A204.1 (cell line): ENCODE data around the gene MSMB.
"Not testable (repeated sequence)": the region's sequence is repeated elsewhere in the genome, so short reads cannot be mapped to it uniquely, and the experiment has no call there.

Source experiments
- FAIRE-seq: peaks from 2 replicates; lab custom pipeline; 2012; peaks lifted over from hg19 to GRCh38; lab: Jason Lieb, UNC

Gene MSMB, protein sequence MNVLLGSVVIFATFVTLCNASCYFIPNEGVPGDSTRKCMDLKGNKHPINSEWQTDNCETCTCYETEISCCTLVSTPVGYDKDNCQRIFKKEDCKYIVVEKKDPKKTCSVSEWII

DNA sequence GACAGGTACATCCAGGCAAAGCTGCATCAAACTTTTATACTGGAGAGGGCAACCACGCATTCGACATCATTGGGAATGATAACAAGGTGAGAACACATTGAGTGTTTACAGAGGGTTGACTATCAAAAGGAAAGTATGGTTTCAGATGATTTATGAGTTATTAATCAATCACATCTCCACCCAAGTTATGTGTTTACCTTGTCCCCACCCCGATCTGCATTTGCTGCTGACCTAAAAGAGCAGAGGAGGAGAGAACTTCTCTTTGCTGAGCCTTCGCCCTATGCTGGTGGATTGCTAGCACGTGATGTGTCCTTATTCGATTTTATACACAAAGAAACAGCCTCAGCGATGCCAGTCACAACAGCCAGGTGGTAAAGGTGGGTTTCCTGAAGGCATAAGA is at the start of gene MSMB:
MSMB (minus strand) TSS at position 9 of the 400 bp plus-strand sequence. CDS start 32 bp downstream, outside the sequence.
- FAIRE-seq: no peak

DNA sequence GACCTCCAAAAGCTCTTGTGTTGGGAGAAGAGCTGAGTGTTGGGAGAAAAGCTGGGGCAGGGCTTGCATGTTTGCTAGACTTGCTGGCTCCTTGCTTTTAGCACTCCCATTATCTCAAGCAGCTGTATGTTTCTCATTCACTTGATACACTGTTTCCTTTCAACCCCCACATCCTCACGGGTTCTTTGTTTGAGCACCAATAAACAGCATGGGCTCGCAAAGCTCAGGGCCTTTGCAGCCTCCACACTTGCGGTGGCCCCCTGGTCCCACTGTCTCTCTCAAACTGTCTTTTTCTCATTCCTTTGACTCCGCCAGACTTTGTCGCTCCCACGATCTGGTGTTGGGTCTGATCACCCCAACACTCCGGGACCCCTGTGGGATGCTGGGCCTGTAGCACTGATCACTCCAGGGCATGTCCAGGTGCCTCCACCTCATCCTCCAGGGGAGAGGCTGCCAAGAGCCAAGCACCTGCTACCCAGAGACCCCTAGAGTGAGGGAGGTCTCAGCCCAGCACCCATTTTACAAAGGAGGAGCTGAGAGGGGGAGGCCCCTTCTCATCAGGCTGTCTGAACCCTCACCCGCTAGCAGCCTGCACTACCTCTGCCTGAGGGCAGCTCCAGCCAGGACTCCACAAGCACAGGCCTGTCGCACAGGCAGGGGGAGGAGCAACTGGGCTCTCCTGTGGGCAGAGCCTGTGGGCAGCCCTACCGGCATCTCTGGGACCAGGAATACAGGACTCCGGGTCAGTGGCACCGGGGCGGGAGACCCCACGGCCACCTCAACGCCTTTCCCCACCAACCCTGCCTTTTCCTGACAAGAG is 49.1 kb upstream of the MSMB start:
- FAIRE-seq: no peak

DNA sequence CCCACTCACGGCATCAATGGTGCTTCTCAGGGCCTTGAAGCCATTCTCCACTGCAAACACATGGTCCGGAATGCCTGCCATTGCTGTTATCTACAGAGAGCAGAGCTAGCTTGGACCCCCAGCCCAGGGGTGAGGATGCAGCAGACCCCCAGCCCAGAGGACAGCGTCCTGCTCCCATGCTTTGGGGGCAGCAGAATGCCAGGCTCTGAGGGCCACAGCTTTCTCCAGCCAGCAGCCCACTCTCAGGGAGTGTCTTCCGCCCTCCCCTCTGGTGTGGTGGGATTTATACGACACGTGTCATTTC is 48.1 kb upstream of the MSMB start:
- no peak for FAIRE-seq

DNA sequence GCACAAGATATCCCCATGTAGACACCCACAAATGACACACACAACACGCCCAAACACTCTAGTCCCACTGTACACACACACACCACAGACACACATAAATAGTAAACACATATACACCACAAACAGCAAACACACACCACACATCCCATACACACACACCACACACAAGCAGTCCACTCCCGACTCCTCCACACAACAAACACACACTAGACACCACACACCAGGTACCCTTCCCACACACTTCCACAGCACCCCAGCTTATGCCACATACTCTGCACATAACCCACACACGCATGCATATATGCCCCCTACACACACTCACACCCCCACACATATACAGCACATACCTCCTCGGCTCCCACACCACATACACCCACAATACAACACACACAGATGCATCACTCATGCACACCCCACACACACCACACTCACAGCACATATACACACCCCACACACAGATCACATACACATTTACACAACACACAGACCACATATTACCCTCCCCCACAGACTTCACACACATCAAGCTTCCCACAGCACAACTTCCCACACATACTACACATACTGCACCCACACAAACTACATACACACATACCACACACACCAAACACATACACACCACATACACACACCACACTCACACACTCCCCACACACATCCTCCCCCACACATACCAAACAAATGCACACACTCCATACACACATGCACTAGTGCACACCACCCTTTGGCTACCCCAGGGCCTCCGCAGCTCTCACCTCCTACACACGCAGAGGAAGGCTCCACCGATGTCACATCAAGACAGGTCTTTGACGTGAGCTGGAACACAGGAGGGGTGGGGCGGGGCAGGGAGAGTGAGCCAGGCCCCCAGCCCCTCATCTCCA is 47.5 kb upstream of the MSMB start:
- not testable (repeated sequence) for FAIRE-seq

DNA sequence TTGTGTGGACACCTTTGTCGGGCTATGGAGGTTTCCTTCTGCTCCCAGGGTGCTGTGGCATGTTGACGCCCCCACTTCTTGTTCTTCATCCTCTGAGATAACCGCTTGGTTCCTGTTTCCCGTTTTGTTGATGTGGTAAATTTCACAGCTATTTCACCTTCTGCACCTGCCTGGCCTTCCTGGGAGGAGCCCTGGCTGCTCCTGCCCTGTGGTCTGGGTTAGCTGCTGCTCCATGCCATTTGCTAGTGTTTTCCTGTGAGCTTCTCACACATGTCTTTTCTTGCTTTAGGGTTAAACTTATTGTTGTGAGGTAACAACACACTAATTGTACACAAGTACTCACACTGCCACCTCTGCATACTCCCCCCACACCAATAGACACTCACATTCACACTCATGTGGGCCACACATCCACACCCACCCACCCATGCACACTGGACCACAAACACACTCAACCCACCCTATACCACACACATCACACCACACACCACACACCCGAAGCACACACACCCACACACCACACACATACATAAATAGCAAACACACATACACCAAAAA is 46.5 kb upstream of the MSMB start:
- FAIRE-seq: no peak

DNA sequence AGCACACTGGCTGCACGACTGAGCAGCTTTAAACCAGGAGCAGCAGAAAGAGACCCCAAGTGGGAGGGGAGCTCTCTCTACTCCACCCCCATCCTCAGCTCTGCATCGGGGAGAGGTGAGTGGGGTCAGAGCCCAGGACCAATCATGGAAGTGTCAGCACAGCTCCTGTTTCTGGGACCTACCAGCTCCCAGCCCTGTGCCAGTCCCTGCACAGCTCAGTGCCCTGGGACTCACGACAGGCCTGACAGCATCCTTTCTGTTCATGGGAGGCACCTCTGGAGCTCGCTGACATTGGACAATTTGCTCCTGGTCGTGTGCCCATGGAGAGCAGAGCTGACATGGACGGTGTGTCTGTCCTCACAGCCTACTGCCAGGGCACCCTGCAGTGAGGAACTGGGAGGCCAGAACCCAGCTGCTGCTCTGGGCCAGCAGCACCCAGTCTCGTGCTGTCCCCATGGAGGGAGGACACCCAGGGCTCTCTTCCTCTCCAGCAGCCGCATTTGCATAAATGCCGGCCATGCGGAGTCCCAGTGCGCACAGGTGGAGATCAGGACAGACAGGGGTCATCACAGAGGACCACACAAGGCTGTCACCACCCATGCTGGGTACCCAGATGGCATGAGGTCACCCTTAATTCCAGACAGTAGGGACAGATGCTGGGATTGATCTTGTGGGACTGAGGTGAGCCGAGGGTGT is 45.9 kb upstream of the MSMB start:
- FAIRE-seq: no peak

DNA sequence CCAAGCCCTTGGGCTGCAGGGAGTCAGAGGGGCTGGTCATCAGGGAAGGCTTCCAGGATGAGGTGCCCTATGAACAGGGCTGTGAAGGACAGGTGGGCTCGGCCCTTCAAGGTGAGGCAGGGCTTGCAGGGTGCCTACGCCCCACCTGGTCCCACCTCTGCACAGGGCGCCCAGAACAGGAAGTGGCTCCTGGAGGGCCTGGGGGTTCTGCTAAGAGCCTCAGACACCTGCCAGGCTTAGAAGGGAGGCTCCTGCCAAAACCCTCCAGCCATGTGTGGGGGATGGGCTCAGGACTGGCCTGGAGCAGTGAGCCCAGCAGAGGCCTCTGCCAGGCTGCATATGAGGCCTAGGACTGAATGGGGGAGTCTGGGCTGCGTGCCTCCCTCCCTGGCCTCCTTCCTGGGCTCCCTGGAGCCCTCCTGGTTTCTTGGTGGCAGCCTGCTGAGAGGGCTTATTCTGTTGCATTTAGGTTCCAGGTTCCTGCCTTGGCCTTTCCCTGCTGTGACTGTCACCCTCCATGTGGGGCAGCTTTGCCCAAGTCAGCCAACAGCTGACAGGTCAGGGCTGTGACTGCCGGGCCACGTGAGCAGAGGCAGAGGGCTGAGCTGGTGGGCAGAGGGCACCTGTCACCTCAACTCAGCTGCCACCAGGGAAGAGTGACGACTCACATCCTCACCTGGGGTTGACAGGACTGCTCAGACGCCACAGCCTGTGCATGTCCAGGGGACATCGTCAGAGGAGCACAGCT is 45.2 kb upstream of the MSMB start:
- FAIRE-seq: no peak

DNA sequence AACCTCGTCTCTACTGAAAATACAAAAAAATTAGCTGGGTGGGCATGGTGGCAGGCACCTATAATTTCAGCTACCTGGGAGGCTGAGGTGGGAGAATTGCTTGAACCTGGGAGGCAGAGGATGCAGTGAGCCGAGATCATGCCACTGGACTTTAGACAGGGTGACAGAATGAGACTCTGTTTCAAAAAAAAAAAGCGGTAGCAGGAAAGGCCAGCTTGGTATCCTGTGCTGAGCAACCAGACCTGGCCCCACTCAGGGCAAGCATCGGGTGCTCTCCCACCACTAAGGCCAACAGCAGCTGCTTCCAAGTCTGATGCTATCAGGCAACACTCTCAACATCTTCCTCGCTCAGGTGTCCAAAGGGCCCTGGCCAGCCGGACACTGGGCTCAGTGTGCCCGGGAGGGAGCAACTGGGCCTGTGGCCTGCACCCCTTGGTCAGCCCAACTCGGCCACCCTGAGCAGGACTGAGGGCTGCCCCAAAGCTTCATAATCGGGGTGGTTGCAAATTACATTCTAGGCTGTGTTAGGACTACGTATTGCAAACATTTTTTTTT is 44.3 kb upstream of the MSMB start:
- no peak for FAIRE-seq

DNA sequence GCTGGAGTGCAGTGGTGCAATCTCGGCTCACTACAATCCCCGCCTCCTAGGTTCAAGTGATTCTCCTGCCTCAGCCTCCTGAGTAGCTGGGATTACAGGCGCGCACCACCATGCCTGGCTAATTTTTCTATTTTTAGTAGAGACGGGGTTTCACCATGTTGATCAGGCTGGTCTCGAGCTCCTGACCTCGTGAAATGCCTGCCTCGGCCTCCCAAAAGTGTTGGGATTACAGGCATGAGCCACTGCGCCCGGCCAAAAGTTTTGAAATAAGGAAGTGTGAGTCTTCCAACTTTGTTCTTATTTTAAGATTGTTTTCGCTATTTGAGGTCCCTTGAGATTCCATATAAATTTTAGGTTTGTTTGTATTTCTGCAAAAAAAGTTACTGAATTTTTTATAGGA is 41.3 kb upstream of the MSMB start:
- FAIRE-seq: not testable (repeated sequence)

DNA sequence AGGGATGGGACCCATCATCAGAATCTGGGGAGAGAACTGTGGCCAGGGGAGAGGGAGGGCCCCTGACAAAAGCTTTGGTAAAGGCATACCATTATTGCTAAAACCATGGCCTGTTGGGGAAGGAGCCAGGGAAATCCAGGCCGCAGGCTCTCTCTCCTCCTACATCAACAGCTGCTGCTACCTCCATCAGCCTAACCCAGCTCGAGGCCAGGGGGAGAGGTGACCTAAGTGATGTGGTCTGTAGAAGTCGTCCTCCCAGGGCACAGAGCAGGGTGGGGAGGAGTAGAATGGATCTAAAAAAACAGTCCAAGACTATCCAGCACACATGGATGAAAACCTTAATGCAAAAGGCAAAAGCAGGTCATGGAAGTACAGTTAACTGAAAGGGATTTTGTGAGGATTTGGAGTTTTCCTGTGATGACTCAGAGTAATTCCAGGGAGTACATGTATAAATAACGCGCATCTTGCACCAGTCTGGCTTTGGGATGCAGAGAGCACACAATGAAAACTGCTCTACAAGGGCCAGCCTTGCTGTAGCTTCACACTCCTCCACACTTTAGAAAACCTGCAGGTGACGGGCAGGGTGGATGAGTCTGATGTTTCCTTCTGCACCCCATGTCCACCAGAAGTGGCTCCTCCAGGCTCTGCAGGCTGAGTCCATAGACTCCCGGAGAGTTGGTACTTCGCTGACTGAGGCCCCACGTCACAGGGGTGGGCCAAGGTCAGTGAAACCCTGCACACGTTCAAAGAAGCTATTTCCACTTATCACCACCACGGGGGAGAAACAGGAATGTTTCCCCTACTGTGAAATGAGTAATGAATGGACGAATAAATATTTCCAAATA is 38.5 kb upstream of the MSMB start:
- no peak for FAIRE-seq

DNA sequence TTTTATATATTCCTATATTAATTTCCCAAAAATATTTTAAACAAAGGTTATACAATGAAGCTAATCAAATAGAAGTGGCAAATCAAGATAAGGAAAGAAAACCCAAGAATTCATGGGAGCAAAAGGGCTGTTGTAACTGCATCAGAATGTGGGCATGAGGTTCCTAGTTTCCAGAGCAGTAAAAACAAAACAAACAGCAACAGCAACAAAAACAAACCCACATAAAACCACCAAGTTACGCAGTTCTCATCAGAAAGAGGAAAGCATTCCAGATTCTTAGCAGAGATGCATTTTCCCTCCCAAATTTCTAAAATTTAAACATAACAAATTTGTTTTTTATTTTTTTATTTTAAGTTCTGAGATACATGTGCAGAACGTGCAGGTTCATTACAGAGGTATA is 34.8 kb upstream of the MSMB start:
- no peak for FAIRE-seq

DNA sequence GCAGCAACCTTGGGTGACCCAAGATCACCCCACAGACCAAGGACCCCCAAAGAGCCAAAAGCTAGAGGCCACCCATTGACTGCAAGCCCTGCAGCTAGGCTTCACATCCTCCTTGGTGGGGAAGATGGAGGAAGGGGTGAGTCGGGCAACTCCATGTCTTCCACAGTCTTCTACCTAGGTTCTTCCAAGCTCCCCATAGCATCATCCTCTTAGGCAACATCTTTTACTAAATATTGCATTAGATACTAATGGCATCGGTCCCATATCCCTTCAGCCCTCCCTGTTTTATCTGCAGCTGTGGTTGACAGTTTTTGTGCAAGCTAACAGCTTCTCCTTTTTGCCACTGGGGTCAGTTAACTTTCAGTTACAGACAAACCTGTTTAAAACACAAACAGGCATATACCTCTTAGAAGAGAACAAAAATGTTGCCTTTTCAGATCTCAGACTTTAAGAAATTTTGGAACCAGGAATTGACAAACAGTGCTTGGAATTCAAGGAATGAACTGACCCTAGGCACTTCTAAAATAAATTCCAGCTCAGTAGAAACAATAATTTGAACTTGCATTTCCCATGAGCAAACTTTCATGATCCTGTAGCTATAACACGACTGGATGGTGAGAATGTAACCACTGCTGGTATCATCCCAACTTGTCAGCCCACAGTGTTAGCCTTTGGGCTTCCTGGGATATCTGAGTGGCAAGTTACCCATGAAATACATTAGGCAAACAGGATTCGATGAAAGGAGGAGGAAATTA is 33.9 kb upstream of the MSMB start:
- FAIRE-seq: no peak

DNA sequence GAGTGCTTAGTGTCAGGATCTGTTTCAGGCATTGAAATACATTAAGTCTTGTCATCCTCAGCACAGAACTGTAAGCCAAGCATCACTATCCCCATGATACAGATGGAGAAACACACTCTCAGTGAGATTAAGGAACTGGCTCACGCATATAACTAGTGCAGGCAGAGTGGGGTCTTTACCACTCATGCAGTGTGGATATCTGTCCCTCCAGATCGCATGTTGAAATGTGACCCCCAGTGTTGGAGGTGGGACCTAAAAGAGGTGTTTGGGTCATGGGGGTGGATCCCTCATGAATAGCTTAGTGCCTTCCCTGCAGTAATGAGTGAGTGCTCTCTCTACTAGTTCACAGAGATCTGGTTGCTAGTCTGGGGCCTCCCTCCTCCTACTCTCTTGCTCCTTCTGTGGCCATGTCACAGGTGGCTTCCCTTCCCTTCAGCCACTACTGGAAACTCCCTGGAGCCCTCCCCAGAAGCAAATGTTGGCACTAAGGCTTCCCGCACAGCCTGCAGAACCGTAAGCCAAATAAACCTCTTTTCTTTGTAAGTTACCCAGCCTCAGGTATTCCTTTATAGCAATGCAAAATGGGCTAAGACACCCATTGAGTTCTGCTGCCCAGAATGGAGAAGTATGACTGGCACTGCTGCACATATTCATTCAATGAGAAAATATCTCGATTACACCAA is 31.8 kb upstream of the MSMB start:
- no peak for FAIRE-seq

DNA sequence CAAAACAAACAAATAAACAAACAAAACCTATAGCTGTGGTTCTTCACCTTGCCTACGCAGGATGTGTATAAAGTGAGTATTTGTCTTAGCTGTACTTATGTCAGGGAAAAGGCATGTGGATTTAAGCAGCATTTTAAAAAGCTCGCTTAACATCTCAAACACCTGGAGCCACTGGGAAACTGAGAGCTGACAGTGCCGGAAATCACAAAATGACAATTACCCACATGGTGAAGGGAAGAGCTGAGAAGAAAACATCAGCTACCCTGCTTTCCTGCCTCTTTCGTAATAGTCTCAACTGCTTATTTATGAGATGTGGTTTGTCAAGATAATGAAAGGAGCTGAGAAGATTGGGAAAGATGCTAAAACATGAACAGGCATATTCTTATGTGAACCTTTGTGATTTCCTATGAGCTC is 31.1 kb upstream of the MSMB start:
- FAIRE-seq: no peak

DNA sequence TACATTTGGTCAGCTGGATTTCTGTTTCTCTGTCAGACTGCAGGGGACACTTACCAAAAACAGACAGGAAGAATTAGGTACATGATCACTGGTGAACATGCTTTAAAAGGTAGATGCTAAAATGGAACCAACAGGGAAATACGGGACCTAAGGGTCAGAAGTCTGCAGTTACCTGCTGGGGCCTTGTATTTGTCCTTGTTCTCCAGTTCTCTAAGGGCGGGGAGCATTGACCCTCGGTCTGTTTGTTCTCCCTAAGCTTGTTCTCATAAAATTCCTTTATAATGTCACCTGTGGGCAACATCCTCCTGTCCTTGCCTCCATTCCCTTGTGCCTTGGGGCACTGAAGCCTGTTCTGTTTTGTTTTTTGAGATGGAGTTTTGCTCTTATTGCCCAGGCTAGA is 29.8 kb upstream of the MSMB start:
- FAIRE-seq: no peak

DNA sequence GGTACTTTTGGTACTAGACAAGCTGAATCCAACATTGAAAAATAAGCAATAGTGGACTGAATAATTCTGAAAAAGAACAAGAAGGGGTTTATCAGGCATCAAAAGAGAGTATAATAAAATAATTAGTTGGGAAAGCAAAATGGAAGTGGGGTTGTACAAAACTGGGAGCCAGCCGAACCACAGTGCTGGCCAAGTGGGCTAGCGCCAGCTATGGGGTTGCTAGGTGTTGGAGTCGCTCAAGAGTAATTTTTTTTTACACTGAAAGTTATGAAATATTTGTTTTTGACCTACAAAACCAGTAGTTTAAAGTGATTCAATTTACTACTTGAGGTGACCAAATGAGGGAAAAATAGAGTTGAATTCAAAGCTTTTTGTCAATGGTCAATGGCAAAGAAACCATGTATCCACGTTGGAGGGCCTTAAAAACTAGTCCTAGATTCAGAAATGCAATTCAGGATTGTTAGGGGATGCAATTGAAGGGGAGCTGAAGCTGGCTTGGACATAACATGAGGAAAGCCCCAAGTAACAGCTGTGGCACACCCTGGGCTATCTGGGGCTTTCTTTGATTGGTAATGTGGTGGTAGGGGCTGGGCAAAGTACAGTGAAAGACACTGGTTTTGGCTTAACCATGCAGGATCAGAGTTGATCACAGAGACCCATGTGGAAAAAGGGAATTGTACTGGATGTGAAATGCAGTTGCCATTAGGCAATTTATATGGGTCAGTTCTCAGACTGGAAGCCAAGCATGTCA is 28.3 kb upstream of the MSMB start:
- FAIRE-seq: no peak

DNA sequence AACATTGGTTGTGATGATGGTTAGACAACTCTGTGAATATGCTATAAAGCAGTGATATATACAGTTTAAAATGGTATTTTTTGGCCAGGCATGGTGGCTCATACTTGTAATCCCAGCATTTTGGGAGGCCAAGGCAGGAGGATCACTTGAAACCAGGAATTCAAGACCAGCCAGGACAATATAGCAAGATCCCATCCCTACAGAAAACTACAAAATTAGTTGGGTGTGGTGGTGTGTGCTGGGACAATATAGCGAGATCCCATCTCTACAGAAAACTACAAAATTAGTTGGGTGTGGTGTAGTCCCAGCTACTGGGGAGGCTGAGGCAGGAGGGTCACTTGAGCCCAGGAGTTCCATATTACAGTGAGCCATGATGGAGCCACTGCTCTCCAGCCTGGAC is 27.5 kb upstream of the MSMB start:
- no peak for FAIRE-seq

DNA sequence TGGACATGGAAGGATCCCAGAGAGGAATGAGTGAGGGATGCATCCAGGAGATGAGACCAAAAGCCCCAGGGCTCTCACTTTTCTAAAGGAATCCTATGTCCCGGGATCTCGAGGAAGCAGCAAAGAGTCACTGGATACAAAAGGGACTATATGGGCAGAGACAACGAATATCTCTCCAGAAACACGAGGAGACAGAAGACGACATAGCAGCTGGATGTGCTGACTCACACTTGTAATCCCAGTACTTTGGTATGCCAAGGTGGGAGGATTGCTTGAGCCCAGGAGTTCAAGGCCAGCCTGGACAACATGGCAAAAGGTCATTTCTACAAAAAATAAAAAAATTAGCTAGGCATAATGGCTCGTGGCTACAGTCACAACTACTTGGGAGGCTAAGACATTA is 24.7 kb upstream of the MSMB start:
- FAIRE-seq: no peak
